Endothelial cell of umbilical vein (primary cell): Measurements from ENCODE around the gene ORC2.

Experiments used
- CTCF ChIP-seq, 2 donors: IDR thresholded peaks; 1 replicate in 1 of 2; 2 replicates in 1 of 2; pipeline ENCODE4 v1.5.1; 2011; ENCODE audit warnings: low read length in 2 of 2, mild to moderate bottlenecking in 2 of 2, moderate library complexity in 2 of 2, control low read depth in 1 of 2, inconsistent platforms in 1 of 2, low read depth in 1 of 2; ENCODE audit not compliant: insufficient read depth in 1 of 2; ENCODE audit errors: extremely low read depth in 1 of 2
- EZH2 ChIP-seq: IDR thresholded peaks from 2 replicates; pipeline ENCODE4 v1.6.1; 2012; ENCODE audit warnings: borderline replicate concordance, low read depth, mild to moderate bottlenecking, moderate library complexity, low read length, inconsistent platforms; ENCODE audit not compliant: severe bottlenecking
- FOS ChIP-seq: IDR thresholded peaks from 2 replicates; pipeline ENCODE4 v1.6.1; 2011; ENCODE audit warnings: mild to moderate bottlenecking, low read length, moderate library complexity, borderline replicate concordance; ENCODE audit not compliant: insufficient read depth
- MAX ChIP-seq: IDR thresholded peaks from 2 replicates; pipeline ENCODE4 v1.6.1; 2011; ENCODE audit not compliant: insufficient read depth, insufficient read length
- POLR2A ChIP-seq: IDR thresholded peaks from 2 replicates; pipeline ENCODE4 v1.6.1; 2012; ENCODE audit warnings: low read depth, mild to moderate bottlenecking, control low read depth, low read length
- POLR2AphosphoS5 ChIP-seq: IDR thresholded peaks from 2 replicates; pipeline ENCODE4 v1.6.1; 2012; ENCODE audit warnings: low read depth, mild to moderate bottlenecking, control low read depth, low read length, moderate library complexity; ENCODE audit not compliant: insufficient read depth

GRCh38 chr2:200976710-200977109 lies 13.2 kb upstream of the ORC2 start:
- TF ChIP-seq POLR2AphosphoS5 = no peak
- TF ChIP-seq FOS = no peak
- no peak for TF ChIP-seq POLR2A
- TF ChIP-seq CTCF (IDR thresholded peaks at IDR 0.05; ENCODE audit: extremely low read depth in 1 of 2, insufficient read depth in 1 of 2, low read depth in 1 of 2, low read length in 2 of 2) = no peak
- TF ChIP-seq EZH2 = no peak
- TF ChIP-seq MAX = no peak
